OCI-LY1 (cell line): ENCODE measurements around the gene SLC5A3.

Experiments used
- H2AFZ ChIP-seq: fragments of 200-600 bp; sonication (generic), shearing (Covaris generic); 2 replicates; pipeline ENCODE4 v1.6.0; 2014; ENCODE audit warnings: antibody characterized with exemption, mild to moderate bottlenecking, low read length
- H3F3A ChIP-seq: fragments of 200-600 bp; sonication (generic), shearing (Covaris generic); 2 replicates; pipeline ENCODE4 v1.6.0; 2014; ENCODE audit warnings: mild to moderate bottlenecking, antibody characterized with exemption, low read length, moderate library complexity; ENCODE audit not compliant: insufficient read depth
- H3K27ac ChIP-seq: fragments of 200-600 bp; sonication (generic); 2 replicates; pipeline ENCODE4 v1.5.1; 2014; ENCODE audit warnings: low read length, mixed run types, mild to moderate bottlenecking, low read depth; ENCODE audit not compliant: poor library complexity, severe bottlenecking
- H3K27me3 ChIP-seq: fragments of 200-600 bp; sonication (generic); 2 replicates; pipeline ENCODE4 v1.6.0; 2014; ENCODE audit warnings: antibody characterized with exemption, mild to moderate bottlenecking, low read length, moderate library complexity; ENCODE audit not compliant: insufficient read depth
- H3K36me3 ChIP-seq: fragments of 200-600 bp; sonication (generic); 2 replicates; pipeline ENCODE4 v1.6.1; 2014; ENCODE audit warnings: mild to moderate bottlenecking, antibody characterized with exemption, low read length, moderate library complexity, mixed read lengths; ENCODE audit not compliant: insufficient read depth
- H3K4me1 ChIP-seq: fragments of 200-600 bp; sonication (generic); 2 replicates; pipeline ENCODE4 v1.5.1; 2014; ENCODE audit warnings: mild to moderate bottlenecking, low read length, moderate library complexity; ENCODE audit not compliant: insufficient read depth, severe bottlenecking
- H3K4me2 ChIP-seq: fragments of 200-600 bp; sonication (generic), shearing (Covaris generic); 2 replicates; pipeline ENCODE4 v1.6.1; 2014; ENCODE audit warnings: low read length
- H3K4me3 ChIP-seq: fragments of 200-600 bp; sonication (generic); 2 replicates; pipeline ENCODE4 v1.5.1; 2014; ENCODE audit warnings: low read length, low read depth, mild to moderate bottlenecking, mixed read lengths; ENCODE audit not compliant: poor library complexity, severe bottlenecking
- H3K79me2 ChIP-seq: fragments of 200-600 bp; shearing (Covaris generic); 2 replicates; pipeline ENCODE4 v1.6.1; 2016; ENCODE audit warnings: mixed run types, low read length, mixed read lengths; ENCODE audit not compliant: insufficient read depth
- H3K9ac ChIP-seq: fragments of 200-600 bp; sonication (generic), shearing (Covaris generic); 2 replicates; pipeline ENCODE4 v1.6.1; 2014; ENCODE audit warnings: mild to moderate bottlenecking, low read length, mixed read lengths
- H3K9me2 ChIP-seq: fragments of 200-600 bp; sonication (generic), shearing (Covaris generic); 2 replicates; pipeline ENCODE4 v1.6.1; 2014; ENCODE audit warnings: low read depth, mild to moderate bottlenecking, low read length, mixed read lengths
- H3K9me3 ChIP-seq: fragments of 200-600 bp; shearing (Covaris generic); 2 replicates; pipeline ENCODE4 v1.6.1; 2014; ENCODE audit warnings: low read length, mixed read lengths
- H4K20me1 ChIP-seq: fragments of 200-600 bp; sonication (generic), shearing (Covaris generic); 2 replicates; pipeline ENCODE4 v1.6.0; 2016; ENCODE audit warnings: mild to moderate bottlenecking, low read length; ENCODE audit not compliant: insufficient read depth
- EZH2 ChIP-seq: fragments of 200-600 bp; sonication (generic), shearing (Covaris generic); IDR thresholded peaks from 2 replicates; pipeline ENCODE4 v1.8.0; 2017; ENCODE audit warnings: borderline replicate concordance, mixed run types, mild to moderate bottlenecking, antibody characterized with exemption, low read length, moderate library complexity, mixed read lengths
- TF ChIP-seq, protein P1 (sequence below): fragments of 200-600 bp; sonication (generic), shearing (Covaris generic); IDR thresholded peaks from 2 replicates; pipeline ENCODE4 v1.5.1; 2017; ENCODE audit warnings: mild to moderate bottlenecking, antibody characterized with exemption, low read length, moderate library complexity, mixed read lengths

SLC5A3 gene

DNA sequence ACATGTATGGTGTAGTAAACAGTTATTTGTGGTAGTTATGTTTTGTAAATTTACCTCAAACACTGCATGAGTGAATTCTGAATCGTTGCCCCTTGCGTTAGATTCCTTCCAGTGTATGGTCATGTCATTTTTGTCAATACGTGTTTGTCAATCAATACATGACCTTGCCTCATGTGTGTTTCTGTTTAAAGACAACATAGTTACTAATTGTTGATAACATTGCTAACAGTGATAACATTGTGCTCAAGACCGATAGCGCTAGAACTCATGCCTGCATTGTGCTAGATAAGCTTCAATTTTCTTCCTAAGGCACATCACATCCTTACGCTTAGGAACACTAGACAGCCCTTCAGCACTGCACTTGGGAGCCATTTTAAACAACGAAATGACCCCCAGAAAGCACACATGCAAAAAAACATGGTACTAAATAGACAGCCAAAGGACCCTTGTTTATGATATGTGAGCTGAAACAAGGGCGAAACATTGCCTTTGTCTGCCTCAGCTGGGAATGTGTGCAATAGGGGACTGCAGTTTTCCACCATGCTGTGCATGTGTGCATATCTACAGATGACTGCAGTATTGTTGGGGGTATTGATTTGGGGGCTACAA, 37.3 kb downstream of the SLC5A3 start:
- Histone ChIP-seq H3K4me3 (no peak overlapping the region), H3K4me2 (no peak overlapping the region), H3K27me3 (no peaks in the 10 kb centered on the region), H3K9me3 (no peaks in the 10 kb centered on the region), H4K20me1 (no peaks in the 10 kb centered on the region), H3K4me1 (no peaks in the 10 kb centered on the region), H3K9ac (no peak overlapping the region), H2AFZ (no peak overlapping the region), H3F3A (no peaks in the 10 kb centered on the region), H3K27ac (no peak overlapping the region), H3K79me2 (peaks cover 49% of the 10 kb centered on the region), H3K9me2 (no peaks in the 10 kb centered on the region), H3K36me3 (peaks cover 32% of the 10 kb centered on the region)
- no peak for TF ChIP-seq EZH2
- TF ChIP-seq, protein P1, sequence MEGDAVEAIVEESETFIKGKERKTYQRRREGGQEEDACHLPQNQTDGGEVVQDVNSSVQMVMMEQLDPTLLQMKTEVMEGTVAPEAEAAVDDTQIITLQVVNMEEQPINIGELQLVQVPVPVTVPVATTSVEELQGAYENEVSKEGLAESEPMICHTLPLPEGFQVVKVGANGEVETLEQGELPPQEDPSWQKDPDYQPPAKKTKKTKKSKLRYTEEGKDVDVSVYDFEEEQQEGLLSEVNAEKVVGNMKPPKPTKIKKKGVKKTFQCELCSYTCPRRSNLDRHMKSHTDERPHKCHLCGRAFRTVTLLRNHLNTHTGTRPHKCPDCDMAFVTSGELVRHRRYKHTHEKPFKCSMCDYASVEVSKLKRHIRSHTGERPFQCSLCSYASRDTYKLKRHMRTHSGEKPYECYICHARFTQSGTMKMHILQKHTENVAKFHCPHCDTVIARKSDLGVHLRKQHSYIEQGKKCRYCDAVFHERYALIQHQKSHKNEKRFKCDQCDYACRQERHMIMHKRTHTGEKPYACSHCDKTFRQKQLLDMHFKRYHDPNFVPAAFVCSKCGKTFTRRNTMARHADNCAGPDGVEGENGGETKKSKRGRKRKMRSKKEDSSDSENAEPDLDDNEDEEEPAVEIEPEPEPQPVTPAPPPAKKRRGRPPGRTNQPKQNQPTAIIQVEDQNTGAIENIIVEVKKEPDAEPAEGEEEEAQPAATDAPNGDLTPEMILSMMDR, result no peak

DNA sequence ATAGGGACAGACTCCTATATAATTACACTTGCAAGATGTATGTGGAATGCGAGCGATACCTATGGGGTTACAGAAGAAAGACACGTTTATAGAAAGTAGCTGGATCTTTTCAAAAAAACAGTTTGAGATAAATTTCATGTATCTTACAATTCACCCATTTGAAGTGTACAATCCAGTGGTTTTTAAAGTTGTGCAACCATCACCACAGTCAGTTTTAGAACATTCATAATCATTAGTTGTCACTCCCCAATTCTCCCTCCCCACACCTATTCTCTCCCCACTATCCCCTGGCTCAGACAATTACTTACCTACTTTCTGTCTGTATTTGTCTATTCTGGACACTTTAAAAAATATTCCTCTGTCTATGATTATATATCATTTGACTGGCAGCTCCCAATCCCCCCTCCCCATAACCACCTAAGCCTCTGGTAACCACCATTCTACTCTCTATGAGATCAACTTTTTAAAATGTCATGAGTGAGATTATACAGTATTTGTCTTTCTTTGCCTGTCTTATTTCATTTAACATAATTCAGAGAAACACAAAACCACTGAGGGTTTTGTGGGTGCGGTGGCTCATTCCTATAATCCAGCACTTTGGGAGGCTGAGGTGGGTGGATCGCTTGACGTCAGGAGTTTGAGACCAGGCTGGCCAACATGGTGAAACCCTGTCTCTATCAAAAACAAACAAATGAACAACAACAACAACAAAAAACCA, 39.1 kb downstream of the SLC5A3 start:
- Histone ChIP-seq H3K36me3 (peaks cover 36% of the 10 kb centered on the region), H3K4me2 (no peak overlapping the region), H3K9me2 (no peaks in the 10 kb centered on the region), H3F3A (no peaks in the 10 kb centered on the region), H3K27ac (no peak overlapping the region), H2AFZ (no peak overlapping the region), H3K4me1 (no peaks in the 10 kb centered on the region), H3K79me2 (peaks cover 45% of the 10 kb centered on the region), H3K27me3 (no peaks in the 10 kb centered on the region), H4K20me1 (no peaks in the 10 kb centered on the region), H3K9me3 (no peaks in the 10 kb centered on the region), H3K9ac (no peak overlapping the region), H3K4me3 (no peak overlapping the region)
- TF ChIP-seq EZH2, result no peak
- TF ChIP-seq, protein P1, result no peak

DNA sequence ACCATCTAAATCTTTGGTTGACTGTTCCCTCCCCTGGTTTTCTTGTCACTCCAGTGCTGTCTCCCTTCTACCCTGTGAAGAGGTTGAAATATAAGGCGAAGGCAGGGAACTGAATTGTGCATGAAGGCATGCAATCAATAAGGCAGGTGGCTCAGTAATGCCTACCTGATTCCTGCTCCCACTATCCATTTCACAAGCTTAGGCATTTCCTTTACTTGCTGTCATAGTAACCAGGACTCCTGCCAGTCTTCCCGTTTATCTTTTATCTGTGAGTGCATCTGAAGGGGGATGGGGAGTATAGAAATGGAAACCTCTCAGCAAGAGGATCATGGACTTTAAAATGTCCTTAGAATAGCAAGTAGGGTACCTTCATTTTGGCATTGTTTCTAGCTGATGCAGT, 40.5 kb downstream of the SLC5A3 start:
- Histone ChIP-seq H3K9me3 (no peaks in the 10 kb centered on the region), H3K4me1 (no peaks in the 10 kb centered on the region), H3K79me2 (peaks cover 40% of the 10 kb centered on the region), H3F3A (no peaks in the 10 kb centered on the region), H3K36me3 (peaks cover 31% of the 10 kb centered on the region), H3K27ac (no peak overlapping the region), H4K20me1 (no peaks in the 10 kb centered on the region), H3K9me2 (no peaks in the 10 kb centered on the region), H2AFZ (no peak overlapping the region), H3K27me3 (no peaks in the 10 kb centered on the region), H3K4me3 (no peak overlapping the region), H3K4me2 (no peak overlapping the region), H3K9ac (no peak overlapping the region)
- TF ChIP-seq, protein P1, result no peak
- TF ChIP-seq EZH2, result no peak
